Measurements from ENCODE around the gene NCOR1.
"Not testable (repeated sequence)": the region's sequence is repeated elsewhere in the genome, so short reads cannot be mapped to it uniquely, and the experiment has no call there.

NCOR1 gene

GRCh38 chr17:16214190-16215001 is 938 bp downstream of the NCOR1 start:
- DNase-seq = peak in 2 of 6 experiments; percentile 33 to 49

GRCh38 chr17:16212793-16213192 is 2.5 kb downstream of the NCOR1 start:
- DNase-seq = no peak

GRCh38 chr17:16211590-16211989 is 3.7 kb downstream of the NCOR1 start:
- no peak for DNase-seq

- not testable (repeated sequence) for DNase-seq
Observed at GRCh38 chr17:16204763-16205162, 10.6 kb downstream of the NCOR1 start.

GRCh38 chr17:16202554-16203500 is 12.5 kb downstream of the NCOR1 start:
- not testable (repeated sequence) for DNase-seq

- DNase-seq = not testable (repeated sequence)
Observed at GRCh38 chr17:16201693-16202131, 13.6 kb downstream of the NCOR1 start.

GRCh38 chr17:16199093-16199492 is 16.2 kb downstream of the NCOR1 start:
- no peak for DNase-seq

GRCh38 chr17:16197276-16197675 is 18.1 kb downstream of the NCOR1 start:
- no peak for DNase-seq

GRCh38 chr17:16194307-16194835 is 21.0 kb downstream of the NCOR1 start:
- DNase-seq = not testable (repeated sequence)

GRCh38 chr17:16191604-16192003 is 23.7 kb downstream of the NCOR1 start:
- no peak for DNase-seq

- DNase-seq = no peak
Observed at GRCh38 chr17:16190703-16191360, 24.5 kb downstream of the NCOR1 start.

GRCh38 chr17:16189791-16190348 is 25.5 kb downstream of the NCOR1 start:
- no peak for DNase-seq

- DNase-seq = no peak
Observed at GRCh38 chr17:16187642-16188041, 27.7 kb downstream of the NCOR1 start.

- DNase-seq = no peak
Observed at GRCh38 chr17:16181581-16181980, 33.8 kb downstream of the NCOR1 start.

GRCh38 chr17:16178836-16179235 is 36.5 kb downstream of the NCOR1 start:
- DNase-seq = no peak

- no peak for DNase-seq
Observed at GRCh38 chr17:16171613-16172012, 43.7 kb downstream of the NCOR1 start.

GRCh38 chr17:16166766-16167165 is 48.6 kb downstream of the NCOR1 start:
- DNase-seq = not testable (repeated sequence)

GRCh38 chr17:16158714-16159113 is 56.6 kb downstream of the NCOR1 start:
- DNase-seq = no peak

GRCh38 chr17:16155536-16155935 is 59.8 kb downstream of the NCOR1 start:
- no peak for DNase-seq

- DNase-seq = not testable (repeated sequence)
Observed at GRCh38 chr17:16152326-16152725, 63.0 kb downstream of the NCOR1 start.

GRCh38 chr17:16150251-16150856 is 65.0 kb downstream of the NCOR1 start:
- DNase-seq = no peak

- no peak for DNase-seq
Observed at GRCh38 chr17:16148596-16148995, 66.7 kb downstream of the NCOR1 start.
